Peyer's patch (tissue), 4 donors: ENCODE measurements around the gene P2RX5.
"Not testable (repeated sequence)": the region's sequence is repeated elsewhere in the genome, so short reads cannot be mapped to it uniquely, and the experiment has no call there.

Source experiments
- CTCF ChIP-seq, 6 experiments: fragments of 450-650 bp in 4 of 6; fragments of 200-600 bp in 2 of 6; sonication (generic) in 1 of 6; IDR thresholded peaks; one replicate each; pipeline ENCODE4 v1.5.1; 2017 to 2019; ENCODE audit warnings: antibody characterized with exemption in 6 of 6, mild to moderate bottlenecking in 3 of 6, moderate library complexity in 1 of 6
- POLR2A ChIP-seq, 2 donors: fragments of 450-650 bp; IDR thresholded peaks; one replicate each; pipeline ENCODE4 v1.5.1; 2017; ENCODE audit warnings: antibody characterized with exemption in 2 of 2, mild to moderate bottlenecking in 2 of 2, moderate library complexity in 2 of 2

DNA sequence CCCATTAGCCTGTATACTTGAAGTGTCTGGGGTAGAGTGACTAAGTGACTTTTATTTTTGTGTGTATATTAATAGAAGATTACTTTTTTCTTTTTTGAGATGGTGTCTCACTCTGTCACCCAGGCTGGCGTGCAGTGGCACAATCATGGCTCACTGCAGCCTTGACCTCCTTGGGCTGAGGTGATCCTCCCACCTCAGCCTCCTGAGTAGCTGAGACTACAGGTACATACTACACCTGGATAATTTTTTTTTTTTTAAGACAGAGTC, 9.7 kb upstream of the P2RX5 start:
- TF ChIP-seq POLR2A, CTCF (IDR thresholded peaks at IDR 0.05): not testable (repeated sequence)
